WTC11 (cell line): ENCODE results near the gene LPCAT1. TPM values are rescaled to one million over a fixed set of nuclear protein-coding genes. Genes with fewer than 3 reads are reported as not detected.
A peak's percentile ranks its signal among the peaks of the same experiment; 100 is the strongest.

Source experiments
- ATAC-seq: fragments of 200-7000 bp; cut with Tn5 transposase; 2 replicates; pipeline ENCODE4 v1.10.0; 2021; ENCODE audit warnings: mild to moderate bottlenecking, moderate library complexity
- CTCF ChIA-PET: fragments of 300-600 bp; sonication (Branson Sonifier 250); formaldehyde crosslinking; loops from one replicate; lab custom pipeline; 2021; ENCODE audit warnings: antibody characterized with exemption; lab: Charles Lee
- POLR2A ChIA-PET: fragments of 350-600 bp; sonication (Branson Sonifier 250); formaldehyde crosslinking; loops from one replicate; lab custom pipeline; 2021; ENCODE audit warnings: antibody characterized with exemption; lab: Charles Lee
- DNase-seq: peaks from one replicate; pipeline ENCODE4 v3.0.0; 2021; ENCODE audit warnings: low spot score
- H3K27ac Mint-ChIP-seq: 2 replicates; pipeline ENCODE4 v1.8.0; 2021; ENCODE audit warnings: mixed read lengths
- H3K27me3 Mint-ChIP-seq: 2 replicates; pipeline ENCODE4 v1.8.0; 2021; ENCODE audit warnings: low read depth, mild to moderate bottlenecking, moderate library complexity, mixed read lengths
- H3K36me3 Mint-ChIP-seq: 2 replicates; pipeline ENCODE4 v1.8.0; 2021; ENCODE audit warnings: mixed read lengths
- H3K4me1 Mint-ChIP-seq: 2 replicates; pipeline ENCODE4 v1.8.0; 2022; ENCODE audit warnings: mixed read lengths
- H3K4me3 Mint-ChIP-seq: 2 replicates; pipeline ENCODE4 v1.8.0; 2021; ENCODE audit warnings: mild to moderate bottlenecking, moderate library complexity, mixed read lengths
- H3K9me3 Mint-ChIP-seq: 2 replicates; pipeline ENCODE4 v1.8.0; 2021; ENCODE audit warnings: mixed read lengths
- CBFB ChIP-seq: sonication (generic); formaldehyde crosslinking; IDR thresholded peaks from 2 replicates; pipeline ENCODE4 v1.8.1; 2022; ENCODE audit warnings: mild to moderate bottlenecking, low read depth, missing genetic modification reagents
- CREB1 ChIP-seq: sonication (generic); formaldehyde crosslinking; IDR thresholded peaks from 2 replicates; pipeline ENCODE4 v1.8.0; 2023; ENCODE audit warnings: mild to moderate bottlenecking, missing genetic modification reagents
- E2F4 ChIP-seq: sonication (generic); formaldehyde crosslinking; IDR thresholded peaks from 2 replicates; pipeline ENCODE4 v1.8.1; 2022; ENCODE audit warnings: low read depth, mild to moderate bottlenecking, moderate library complexity, missing genetic modification reagents, borderline replicate concordance
- EMX1 ChIP-seq: fragments of 250-450 bp; sonication (Bioruptor Pico); IDR thresholded peaks from 2 replicates; pipeline ENCODE4 v1.8.0; 2021; ENCODE audit warnings: mild to moderate bottlenecking
- FOXJ3 ChIP-seq: sonication (generic); formaldehyde crosslinking; IDR thresholded peaks from 2 replicates; pipeline ENCODE4 v1.9.0; 2021; ENCODE audit warnings: missing genetic modification reagents, mild to moderate bottlenecking, borderline replicate concordance
- FOXP1 ChIP-seq: sonication (generic); formaldehyde crosslinking; IDR thresholded peaks from 2 replicates; pipeline ENCODE4 v1.8.0; 2022; ENCODE audit warnings: missing genetic modification reagents, mild to moderate bottlenecking, moderate library complexity, borderline replicate concordance
- GTF2I ChIP-seq: fragments of 250-450 bp; sonication (Bioruptor Pico); conservative IDR thresholded peaks from 2 replicates; pipeline ENCODE4 v1.4.0; 2021; ENCODE audit warnings: mild to moderate bottlenecking
- HMGXB4 ChIP-seq: sonication (generic); formaldehyde crosslinking; IDR thresholded peaks from 2 replicates; pipeline ENCODE4 v1.8.1; 2023; ENCODE audit warnings: mild to moderate bottlenecking, moderate library complexity, missing genetic modification reagents
- IRF2 ChIP-seq: sonication (generic); formaldehyde crosslinking; IDR thresholded peaks from 2 replicates; pipeline ENCODE4 v1.8.0; 2022; ENCODE audit warnings: low read depth, missing genetic modification reagents, borderline replicate concordance
- NR3C1 ChIP-seq: sonication (generic); formaldehyde crosslinking; conservative IDR thresholded peaks from 2 replicates; pipeline ENCODE4 v1.8.1; 2023; ENCODE audit warnings: low read depth, mild to moderate bottlenecking, missing genetic modification reagents
- OVOL2 ChIP-seq: fragments of 250-450 bp; sonication (Bioruptor Pico); IDR thresholded peaks from 2 replicates; pipeline ENCODE4 v1.9.0; 2021; ENCODE audit warnings: mild to moderate bottlenecking, borderline replicate concordance
- PRRX2 ChIP-seq: fragments of 250-450 bp; sonication (Bioruptor Pico); IDR thresholded peaks from 2 replicates; pipeline ENCODE4 v1.8.0; 2021; ENCODE audit warnings: mild to moderate bottlenecking
- SOX15 ChIP-seq: fragments of 250-450 bp; sonication (Bioruptor Pico); IDR thresholded peaks from 2 replicates; pipeline ENCODE4 v1.9.0; 2021; ENCODE audit warnings: mild to moderate bottlenecking
- TCF7 ChIP-seq: sonication (generic); formaldehyde crosslinking; IDR thresholded peaks from 2 replicates; pipeline ENCODE4 v1.8.0; 2022; ENCODE audit warnings: mild to moderate bottlenecking, low read depth, missing genetic modification reagents, moderate library complexity
- TEAD1 ChIP-seq: sonication (generic); formaldehyde crosslinking; IDR thresholded peaks from 2 replicates; pipeline ENCODE4 v1.8.0; 2022; ENCODE audit warnings: mild to moderate bottlenecking, missing genetic modification reagents
- TP53 ChIP-seq: sonication (generic); formaldehyde crosslinking; IDR thresholded peaks from 2 replicates; pipeline ENCODE4 v1.8.1; 2023; ENCODE audit warnings: mild to moderate bottlenecking, missing genetic modification reagents
- USF1 ChIP-seq: sonication (generic); formaldehyde crosslinking; IDR thresholded peaks from 2 replicates; pipeline ENCODE4 v1.8.0; 2022; ENCODE audit warnings: mild to moderate bottlenecking, missing genetic modification reagents
- USF2 ChIP-seq: sonication (generic); formaldehyde crosslinking; IDR thresholded peaks from 2 replicates; pipeline ENCODE4 v1.8.1; 2023; ENCODE audit warnings: mild to moderate bottlenecking, missing genetic modification reagents, moderate library complexity
- ZNF219 ChIP-seq: sonication (generic); formaldehyde crosslinking; IDR thresholded peaks from 2 replicates; pipeline ENCODE4 v1.8.0; 2023; ENCODE audit warnings: missing genetic modification reagents, mild to moderate bottlenecking, borderline replicate concordance
- ZNF317 ChIP-seq: sonication (generic); formaldehyde crosslinking; IDR thresholded peaks from 2 replicates; pipeline ENCODE4 v1.8.1; 2023; ENCODE audit warnings: low read depth, mild to moderate bottlenecking, moderate library complexity, missing genetic modification reagents, borderline replicate concordance
- ZNF416 ChIP-seq: fragments of 250-450 bp; sonication (Bioruptor Pico); IDR thresholded peaks from 2 replicates; pipeline ENCODE4 v1.9.0; 2021; ENCODE audit warnings: mild to moderate bottlenecking, inconsistent platforms
- ZNF425 ChIP-seq: fragments of 250-450 bp; sonication (Bioruptor Pico); conservative IDR thresholded peaks from 2 replicates; pipeline ENCODE4 v1.9.0; 2021; ENCODE audit warnings: mild to moderate bottlenecking
- ZNF671 ChIP-seq: fragments of 250-450 bp; sonication (Bioruptor Pico); IDR thresholded peaks from 2 replicates; pipeline ENCODE4 v1.8.0; 2021; ENCODE audit warnings: mild to moderate bottlenecking
- ZSCAN18 ChIP-seq: fragments of 250-450 bp; sonication (Bioruptor Pico); IDR thresholded peaks from 2 replicates; pipeline ENCODE4 v2.1.2; 2022; ENCODE audit warnings: mild to moderate bottlenecking, moderate library complexity
- total RNA-seq: library from RNA; stranded (reverse); gene quantifications from 3 replicates; pipeline ENCODE4 v1.2.3, GENCODE V29; 2021

LPCAT1 gene
- total RNA-seq, 1 experiment from 2014 or later = 206 TPM

- TF ChIP-seq IRF2 (no peak), NR3C1 (no peak), CBFB (CRISPR knock-in tag) (no peak), USF2 (CRISPR knock-in tag) (no peak), FOXJ3 (CRISPR knock-in tag) (no peak), SOX15 (no peak), USF1 (CRISPR knock-in tag) (no peak), ZNF671 (no peak), ZNF416 (no peak), E2F4 (CRISPR knock-in tag) (no peak), TCF7 (CRISPR knock-in tag) (no peak), TP53 (CRISPR knock-in tag) (no peak)
- TF ChIP-seq, all 79 proteins: peak for 0
These were observed 77.0 kb downstream of the LPCAT1 start (continued) for GRCh38 chr5:1446602-1447343.

GRCh38 chr5:1445689-1446601 is 77.8 kb downstream of the LPCAT1 start:
- no peaks in the 10 kb centered on the region for H3K36me3 Mint-ChIP-seq
- H3K27me3 Mint-ChIP-seq = peaks cover 75% of the 10 kb centered on the region
- ATAC-seq (peak; percentile 17), DNase-seq (peak; percentile 39)
- peaks cover 4% of the 10 kb centered on the region for H3K4me1 Mint-ChIP-seq
- peaks cover under 1% of the 10 kb centered on the region; the same call in 1 of the 2 replicates for H3K9me3 Mint-ChIP-seq
- CTCF ChIA-PET = no interaction called here
- H3K27ac Mint-ChIP-seq = no peak overlapping the region
- peak overlapping the region; percentile 60 for H3K4me3 Mint-ChIP-seq
- POLR2A ChIA-PET = no interaction called here
- TF ChIP-seq PRRX2 (CRISPR knock-in tag) (no peak), ZNF425 (CRISPR knock-in tag) (no peak), HMGXB4 (CRISPR knock-in tag) (no peak; the same call in 1 of the 2 replicates), TCF7 (CRISPR knock-in tag) (no peak), EMX1 (CRISPR knock-in tag) (no peak), ZNF416 (no peak), ZNF219 (CRISPR knock-in tag) (no peak), CREB1 (CRISPR knock-in tag) (no peak), ZNF317 (CRISPR knock-in tag) (no peak), OVOL2 (no peak), SOX15 (no peak), TEAD1 (CRISPR knock-in tag) (no peak), GTF2I (CRISPR knock-in tag) (no peak), FOXP1 (CRISPR knock-in tag) (no peak), ZNF671 (no peak), ZSCAN18 (CRISPR knock-in tag) (no peak)
